ENCODE measurements around the gene CCL21.

The CCL21 gene

GRCh38 chr9:34693560-34693959 is 16.4 kb downstream of the CCL21 start:
- TF ChIP-seq CTCF (IDR thresholded peaks at IDR 0.05; ENCODE audit: low read depth, low read length), result no peak
- H3K9me3 ChIP-seq, result no peaks in the 10 kb centered on the region

GRCh38 chr9:34691936-34692315 is 18.0 kb downstream of the CCL21 start:
- no peak for DNase-seq
- Histone ChIP-seq H3K36me3 (no peaks in the 10 kb centered on the region), H3K4me1 (no peaks in the 10 kb centered on the region), H3K27me3 (no peaks in the 10 kb centered on the region), H3K4me3 (ENCODE audit: low read depth, low read length) (no peak overlapping the region), H3K9me3 (no peaks in the 10 kb centered on the region)
- no peak for TF ChIP-seq CTCF (IDR thresholded peaks at IDR 0.05; ENCODE audit: low read depth, low read length)

More at GRCh38 chr9:34693560-34693959, 16.4 kb downstream of the CCL21 start:
- DNase-seq, result no peak
- H3K4me3 ChIP-seq (ENCODE audit: low read depth, low read length), result no peak overlapping the region
- H3K27me3 ChIP-seq, result no peaks in the 10 kb centered on the region
- H3K36me3 ChIP-seq, result no peaks in the 10 kb centered on the region
- no peaks in the 10 kb centered on the region for H3K4me1 ChIP-seq

DNA sequence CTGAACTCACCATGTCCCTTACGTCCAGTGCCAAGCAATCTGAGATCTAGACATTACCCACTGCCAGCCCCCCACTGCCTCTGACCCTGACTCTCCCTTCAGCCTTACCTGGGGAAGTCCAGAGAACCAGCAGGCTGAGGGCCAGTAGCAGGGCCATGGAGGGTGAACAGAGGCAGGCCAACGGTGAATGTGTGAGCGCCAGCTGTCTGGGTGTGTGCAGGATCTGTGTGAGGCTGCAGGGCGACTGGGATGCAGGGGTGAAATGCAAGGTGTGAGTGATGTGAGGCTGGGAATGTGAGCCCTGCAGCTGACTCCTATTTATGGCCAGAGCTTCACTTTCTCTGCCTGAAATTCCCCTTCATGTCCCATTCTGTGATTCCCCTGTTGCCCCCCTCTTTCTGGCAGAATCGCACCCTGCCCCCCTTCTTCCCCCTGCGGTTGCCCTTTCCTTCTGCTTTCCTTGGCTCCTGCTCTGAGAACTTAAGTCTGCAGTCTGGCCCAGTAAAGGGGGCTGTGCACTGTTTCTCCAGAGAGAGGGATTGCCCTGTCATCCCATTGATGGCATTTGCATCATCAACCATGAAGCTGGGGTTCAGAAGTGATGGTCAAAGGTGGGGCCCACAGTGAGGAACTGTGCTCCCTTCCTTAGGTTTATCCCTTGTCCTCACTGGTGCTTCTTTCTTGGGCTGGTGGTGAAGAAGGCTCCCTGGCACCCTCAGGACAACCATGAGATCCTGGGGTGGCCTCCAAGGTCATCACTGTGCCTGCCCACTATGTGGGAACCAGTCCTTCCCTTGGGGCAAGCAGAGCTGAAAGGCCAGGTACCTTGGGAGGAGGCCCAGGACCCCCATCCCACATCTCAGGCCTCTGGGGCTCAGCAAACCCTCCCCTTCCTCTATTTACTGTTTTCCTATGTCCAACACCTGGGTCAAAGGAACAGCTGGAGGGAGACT is 18.7 kb downstream of the CCL21 start, which contains the start of gene CCL19:
Gene CCL19 (minus strand): TSS at position 294 of the 953 bp plus-strand sequence. CDS start 137 bp downstream, at position 157.
- no peak for TF ChIP-seq CTCF (IDR thresholded peaks at IDR 0.05; ENCODE audit: low read depth, low read length)
- Histone ChIP-seq H3K4me3 (ENCODE audit: low read depth, low read length) (no peak within 1 kb of the TSS), H3K9me3 (no peaks in the 10 kb centered on the region), H3K27me3 (no peaks in the 10 kb centered on the region), H3K4me1 (no peaks in the 10 kb centered on the region), H3K36me3 (no peaks in the 10 kb centered on the region)
- DNase-seq, result no peak

GRCh38 chr9:34689512-34689911 is 20.4 kb downstream of the CCL21 start:
- no peak for DNase-seq
- H3K4me3 ChIP-seq (ENCODE audit: low read depth, low read length), result no peak overlapping the region
- H3K27me3 ChIP-seq, result no peaks in the 10 kb centered on the region
- H3K4me1 ChIP-seq, result no peaks in the 10 kb centered on the region
- no peaks in the 10 kb centered on the region for H3K36me3 ChIP-seq
- no peak for TF ChIP-seq CTCF (IDR thresholded peaks at IDR 0.05; ENCODE audit: low read depth, low read length)
- H3K9me3 ChIP-seq, result no peaks in the 10 kb centered on the region

- Histone ChIP-seq H3K4me1 (no peaks in the 10 kb centered on the region), H3K9me3 (no peaks in the 10 kb centered on the region), H3K4me3 (ENCODE audit: low read depth, low read length) (no peak overlapping the region), H3K36me3 (no peaks in the 10 kb centered on the region), H3K27me3 (no peaks in the 10 kb centered on the region)
- no peak for DNase-seq
- no peak for TF ChIP-seq CTCF (IDR thresholded peaks at IDR 0.05; ENCODE audit: low read depth, low read length)
These were observed 20.8 kb downstream of the CCL21 start for GRCh38 chr9:34689116-34689470.

All from BE2C (cell line).